Sigmoid colon (tissue), 7 donors: ENCODE measurements around the gene CD58. TPM values are rescaled to one million over a fixed set of nuclear protein-coding genes. Genes with fewer than 3 reads are reported as not detected.

ENCODE experiments used
- DNase-seq: peaks from one replicate; pipeline ENCODE4 v3.0.0-alpha.2; 2019
- H3K27ac ChIP-seq, 4 donors: fragments of 200-600 bp; sonication (generic); one replicate each; pipeline ENCODE4 v1.5.1; 2016 to 2019; ENCODE audit warnings: mild to moderate bottlenecking in 1 of 4
- H3K27me3 ChIP-seq, 3 donors: fragments of 200-600 bp; sonication (generic); one replicate each; pipeline ENCODE4 v1.5.1; 2019; ENCODE audit warnings: mild to moderate bottlenecking in 1 of 3
- H3K36me3 ChIP-seq, 4 donors: fragments of 200-600 bp; sonication (generic); one replicate each; pipeline ENCODE4 v1.5.1; 2016 to 2019
- H3K4me1 ChIP-seq, 4 donors: fragments of 200-600 bp; sonication (generic); one replicate each; pipeline ENCODE4 v1.5.1; 2017 to 2019
- H3K4me3 ChIP-seq, 4 donors: fragments of 200-600 bp; sonication (generic); one replicate each; pipeline ENCODE4 v1.5.1; 2017 to 2019; ENCODE audit warnings: mild to moderate bottlenecking in 2 of 4, moderate library complexity in 1 of 4
- H3K9me3 ChIP-seq, 4 donors: fragments of 200-600 bp in 3 of 4; sonication (generic) in 3 of 4; one replicate each; pipeline versions ENCODE4 v1.5.1 to v1.6.1; 2013 to 2019
- EP300 ChIP-seq, 4 donors: sonication (generic); formaldehyde crosslinking; IDR thresholded peaks; one replicate each; pipeline ENCODE4 v1.6.1; 2017; ENCODE audit warnings: antibody characterized with exemption in 4 of 4
- POLR2A ChIP-seq, 2 donors: fragments of 450-650 bp; IDR thresholded peaks; one replicate each; pipeline ENCODE4 v1.6.1; 2016; ENCODE audit warnings: antibody characterized with exemption in 2 of 2, mild to moderate bottlenecking in 2 of 2, moderate library complexity in 2 of 2
- POLR2AphosphoS5 ChIP-seq, 4 donors: sonication (generic); formaldehyde crosslinking; IDR thresholded peaks; one replicate each; pipeline ENCODE4 v1.6.1; 2017; ENCODE audit warnings: antibody characterized with exemption in 4 of 4
- WGBS, 2 donors: extraction: QIAGEN DNeasy Blood & Tissue Kit; methylation state at CpG; one replicate each; pipeline ENCODE4 v1.1.7; 2013; 5-methylcytosine and 5-hydroxymethylcytosine counted together
- intact Hi-C: fragments of 100-400 bp; cut with DNase I; formaldehyde crosslinking; loops from one replicate; pipeline ENCODE4 v1.15.1; 2023
- polyA plus RNA-seq, 3 donors: library from polyadenylated mRNA; stranded (reverse); fragments of 200-250 nt; gene quantifications; one replicate each; pipeline ENCODE4 v1.2.3, GENCODE V29; 2013
- total RNA-seq, 4 donors: library from RNA; depleted of rRNA; stranded (reverse); fragments of >200 nt; gene quantifications; one replicate each; pipeline ENCODE4 v1.1.0, GENCODE V29; 2016
- TF ChIP-seq, protein P1 (sequence below), 4 experiments: fragments of 450-650 bp in 3 of 4; fragments of 200-600 bp in 1 of 4; IDR thresholded peaks; one replicate each; pipeline ENCODE4 v1.5.1; 2016 to 2019; ENCODE audit warnings: antibody characterized with exemption in 4 of 4, mild to moderate bottlenecking in 3 of 4, moderate library complexity in 2 of 4
- donor health status: healthy with polysubstance abuse.
- donor health status: Bipolar disorder and iron deficiency.
- donor health status: healthy.

The CD58 gene
- total and polyA plus RNA-seq, 7 donors = 8.4 to 36.6 (median 19.6) TPM

DNA sequence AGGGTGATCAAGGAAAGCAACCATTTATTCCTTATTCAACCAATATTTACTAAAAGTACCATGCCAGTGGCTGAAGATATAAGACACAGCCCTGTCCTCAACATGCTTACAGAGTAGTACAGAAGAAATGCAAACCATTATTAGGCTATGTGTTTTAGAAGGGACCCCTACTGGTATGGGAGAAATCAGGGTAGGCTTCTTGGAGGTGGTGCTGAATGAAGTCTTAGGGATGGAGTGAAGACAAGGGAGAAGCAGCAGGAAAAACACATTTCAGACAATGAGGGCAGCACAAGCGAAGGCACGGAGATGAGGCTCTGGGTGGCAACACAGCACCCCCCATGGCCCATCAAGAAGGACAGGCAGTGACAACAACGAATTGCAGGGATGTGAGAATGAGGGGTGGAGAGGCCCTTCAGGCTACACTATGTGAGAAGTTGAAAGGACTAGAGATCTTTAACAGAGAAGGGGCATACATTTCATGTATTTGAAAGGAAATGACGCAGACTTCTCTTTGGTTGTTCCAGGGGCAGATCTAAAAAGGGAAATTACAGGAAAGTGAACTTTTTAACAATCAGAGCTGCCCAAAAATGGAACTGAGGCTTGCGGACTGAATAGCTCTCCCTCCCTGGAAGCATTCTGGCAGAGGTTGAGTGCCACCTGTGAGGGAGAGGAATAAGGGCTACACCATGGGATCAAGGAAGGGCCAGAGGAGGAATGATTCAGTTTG lies 16.8 kb upstream of the CD58 start:
- no peaks in the 10 kb centered on the region for H3K4me1 ChIP-seq
- H3K27ac ChIP-seq = no peak overlapping the region
- no peaks in the 10 kb centered on the region for H3K9me3 ChIP-seq
- TF ChIP-seq POLR2A (IDR thresholded peaks at IDR 0.05) (no peak), POLR2AphosphoS5 (IDR thresholded peaks at IDR 0.05) (no peak), EP300 (IDR thresholded peaks at IDR 0.05) (no peak)
- TF ChIP-seq, protein P1, sequence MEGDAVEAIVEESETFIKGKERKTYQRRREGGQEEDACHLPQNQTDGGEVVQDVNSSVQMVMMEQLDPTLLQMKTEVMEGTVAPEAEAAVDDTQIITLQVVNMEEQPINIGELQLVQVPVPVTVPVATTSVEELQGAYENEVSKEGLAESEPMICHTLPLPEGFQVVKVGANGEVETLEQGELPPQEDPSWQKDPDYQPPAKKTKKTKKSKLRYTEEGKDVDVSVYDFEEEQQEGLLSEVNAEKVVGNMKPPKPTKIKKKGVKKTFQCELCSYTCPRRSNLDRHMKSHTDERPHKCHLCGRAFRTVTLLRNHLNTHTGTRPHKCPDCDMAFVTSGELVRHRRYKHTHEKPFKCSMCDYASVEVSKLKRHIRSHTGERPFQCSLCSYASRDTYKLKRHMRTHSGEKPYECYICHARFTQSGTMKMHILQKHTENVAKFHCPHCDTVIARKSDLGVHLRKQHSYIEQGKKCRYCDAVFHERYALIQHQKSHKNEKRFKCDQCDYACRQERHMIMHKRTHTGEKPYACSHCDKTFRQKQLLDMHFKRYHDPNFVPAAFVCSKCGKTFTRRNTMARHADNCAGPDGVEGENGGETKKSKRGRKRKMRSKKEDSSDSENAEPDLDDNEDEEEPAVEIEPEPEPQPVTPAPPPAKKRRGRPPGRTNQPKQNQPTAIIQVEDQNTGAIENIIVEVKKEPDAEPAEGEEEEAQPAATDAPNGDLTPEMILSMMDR (IDR thresholded peaks at IDR 0.05) = no peak
- H3K4me3 ChIP-seq = no peak overlapping the region
- no peaks in the 10 kb centered on the region for H3K36me3 ChIP-seq
- intact Hi-C loops = no loop called here
- no peaks in the 10 kb centered on the region for H3K27me3 ChIP-seq
- DNase-seq = no peak
- WGBS, 2 donors = 79 to 92% methylated on average over 5 of the region's 5 CpGs

DNA sequence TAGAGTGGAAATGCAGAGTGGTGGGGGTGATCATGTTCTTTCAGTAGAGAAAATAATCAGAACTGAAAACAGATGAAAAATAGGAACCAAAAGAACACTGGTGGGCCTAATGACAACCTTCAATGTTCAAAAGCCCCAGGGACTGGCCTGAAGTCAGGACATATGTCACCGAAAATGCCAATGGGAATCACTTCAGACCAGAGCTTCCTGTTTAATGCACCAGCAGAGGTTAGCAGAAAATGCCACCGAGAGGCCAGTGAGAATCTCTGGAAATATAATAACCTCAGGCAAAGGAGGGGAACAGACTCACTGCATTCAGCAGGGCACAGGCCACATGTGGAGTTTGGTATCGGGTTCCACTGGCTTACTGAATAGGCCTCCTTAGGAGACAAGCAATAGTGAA lies 15.9 kb upstream of the CD58 start:
- Histone ChIP-seq H3K4me1 (no peaks in the 10 kb centered on the region), H3K27ac (no peak overlapping the region), H3K4me3 (no peak overlapping the region), H3K27me3 (no peaks in the 10 kb centered on the region), H3K36me3 (no peaks in the 10 kb centered on the region), H3K9me3 (no peaks in the 10 kb centered on the region)
- no peak for TF ChIP-seq POLR2AphosphoS5 (IDR thresholded peaks at IDR 0.05)
- no peak for TF ChIP-seq EP300 (IDR thresholded peaks at IDR 0.05)
- TF ChIP-seq, protein P1 (IDR thresholded peaks at IDR 0.05) = no peak
- TF ChIP-seq POLR2A (IDR thresholded peaks at IDR 0.05) = no peak
- intact Hi-C loops = no loop called here
- 84 to 92% methylated on average over 3 of the region's 3 CpGs for WGBS, 2 donors
- DNase-seq = no peak

DNA sequence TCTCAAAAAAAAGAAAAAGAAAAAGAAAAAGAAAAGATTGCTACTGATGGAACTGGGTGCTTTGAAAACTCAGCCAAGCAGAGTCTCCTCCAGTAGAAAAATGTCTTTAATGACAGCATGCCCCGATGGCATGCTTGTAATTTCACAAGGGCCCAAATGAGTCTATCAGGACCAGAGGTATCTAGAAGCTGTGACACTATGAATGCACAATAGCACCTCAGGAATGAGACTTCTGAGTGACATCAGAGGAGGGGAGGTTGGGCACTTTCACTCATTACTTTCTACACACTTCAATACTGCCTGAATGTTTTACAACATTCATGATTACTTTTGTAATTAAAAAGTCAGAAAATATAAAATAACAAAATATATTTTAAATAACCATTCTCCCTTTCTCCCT lies 15.1 kb upstream of the CD58 start:
- Histone ChIP-seq H3K27ac (no peak overlapping the region), H3K27me3 (no peaks in the 10 kb centered on the region), H3K36me3 (no peaks in the 10 kb centered on the region), H3K4me1 (no peaks in the 10 kb centered on the region), H3K9me3 (no peaks in the 10 kb centered on the region), H3K4me3 (no peak overlapping the region)
- WGBS, 2 donors = 83 to 87% methylated on average over 1 of the region's 1 CpG
- TF ChIP-seq POLR2AphosphoS5 (IDR thresholded peaks at IDR 0.05) (no peak), EP300 (IDR thresholded peaks at IDR 0.05) (no peak)
- no peak for DNase-seq
- intact Hi-C loops = no loop called here

DNA sequence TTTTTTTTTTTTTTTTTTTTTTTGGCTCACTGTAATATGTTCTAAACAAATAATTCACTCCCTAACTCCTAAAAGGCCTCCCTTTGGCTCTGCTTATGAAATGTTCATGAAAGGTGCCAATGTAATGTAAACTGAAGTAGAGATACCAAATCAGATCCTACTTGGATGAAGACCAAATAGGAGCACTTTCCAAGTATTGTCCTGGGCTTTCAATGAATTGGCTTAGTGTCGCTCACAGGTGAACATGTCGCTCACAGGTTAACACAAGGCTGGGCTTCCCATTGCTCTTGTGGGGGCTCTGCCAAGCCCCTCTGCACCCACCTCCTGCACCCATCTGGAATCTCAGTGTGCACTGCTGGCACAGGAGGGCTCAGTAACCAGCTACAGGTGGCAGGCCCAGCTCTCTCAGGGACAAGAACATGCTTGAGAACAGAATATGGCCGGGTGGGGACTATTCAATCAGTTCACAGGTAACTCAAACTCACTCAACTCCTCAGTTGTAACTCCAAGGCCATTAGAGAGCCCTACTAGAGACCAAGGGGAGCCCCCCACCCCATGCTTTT lies 10.6 kb upstream of the CD58 start:
- H3K27me3 ChIP-seq = no peaks in the 10 kb centered on the region
- H3K27ac ChIP-seq = no peak overlapping the region
- 61 to 88% methylated on average over 3 of the region's 3 CpGs for WGBS, 2 donors
- no peak overlapping the region for H3K4me3 ChIP-seq
- DNase-seq = no peak
- no peaks in the 10 kb centered on the region for H3K36me3 ChIP-seq
- TF ChIP-seq POLR2AphosphoS5 (IDR thresholded peaks at IDR 0.05) (no peak), POLR2A (IDR thresholded peaks at IDR 0.05) (no peak), EP300 (IDR thresholded peaks at IDR 0.05) (no peak)
- TF ChIP-seq, protein P1 (IDR thresholded peaks at IDR 0.05) = no peak
- no peaks in the 10 kb centered on the region for H3K4me1 ChIP-seq
- intact Hi-C loops = no loop called here
- no peaks in the 10 kb centered on the region for H3K9me3 ChIP-seq

DNA sequence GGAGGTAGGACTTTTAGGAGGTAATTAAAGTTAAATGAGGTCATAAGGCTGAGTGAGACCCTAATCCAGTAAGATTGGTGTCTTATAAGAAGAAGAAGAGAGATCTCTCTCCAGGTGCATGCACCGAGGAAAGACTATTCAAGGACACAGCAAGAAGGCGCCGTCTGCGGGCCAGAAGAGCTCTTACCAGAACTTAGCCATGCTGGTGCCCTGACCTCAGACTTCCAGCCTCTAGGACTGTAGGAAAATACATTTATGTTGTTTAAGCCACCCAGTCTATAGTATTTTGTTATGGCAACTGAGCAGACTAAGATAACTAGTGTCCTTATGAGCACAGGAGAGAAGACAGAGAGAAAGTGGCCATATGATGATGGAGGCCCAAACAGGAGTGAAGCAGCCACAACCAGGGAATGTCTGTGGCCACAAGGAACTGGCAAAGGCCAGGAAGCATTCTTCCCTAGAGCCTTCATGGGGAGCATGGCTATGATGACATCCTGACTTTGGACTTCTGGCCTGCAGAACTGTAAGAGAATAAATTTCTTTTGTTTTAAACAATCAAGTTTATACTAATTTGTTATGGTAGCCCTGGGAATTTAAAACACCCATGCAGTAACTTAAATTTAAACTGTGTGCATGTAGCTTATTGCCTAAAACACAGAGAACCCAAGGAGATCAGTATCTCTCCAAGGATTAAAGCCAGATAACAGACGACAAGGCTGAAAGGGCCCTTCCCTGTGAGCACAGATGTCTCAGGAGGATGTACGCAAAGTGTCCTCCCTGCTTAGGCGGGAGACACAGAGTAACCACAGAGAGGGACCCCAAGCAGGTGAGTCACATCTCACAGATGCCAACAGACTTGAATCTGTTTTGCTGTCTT lies 9.9 kb upstream of the CD58 start:
- DNase-seq = no peak
- TF ChIP-seq, protein P1 (IDR thresholded peaks at IDR 0.05) = no peak
- TF ChIP-seq EP300 (IDR thresholded peaks at IDR 0.05) (no peak), POLR2A (IDR thresholded peaks at IDR 0.05) (no peak), POLR2AphosphoS5 (IDR thresholded peaks at IDR 0.05) (no peak)
- 86 to 89% methylated on average over 7 of the region's 7 CpGs for WGBS, 2 donors

More for the DNA sequence above, 9.9 kb upstream of the CD58 start:
- Histone ChIP-seq H3K36me3 (no peaks in the 10 kb centered on the region), H3K4me1 (no peaks in the 10 kb centered on the region), H3K9me3 (no peaks in the 10 kb centered on the region), H3K4me3 (no peak overlapping the region), H3K27ac (no peak overlapping the region), H3K27me3 (no peaks in the 10 kb centered on the region)
- intact Hi-C loops = no loop called here
